NCI-H2107 treated with DMSO at 0.1 percent for 48 hours (cell line): ENCODE data around the gene DLX5.
A peak's percentile ranks its signal among the peaks of the same experiment; 100 is the strongest.

Experiments used
- DNase-seq: peaks from one replicate; lab custom pipeline; 2025; ENCODE audit not compliant: unreplicated experiment; lab: John Stamatoyannopoulos, UW

DLX5 gene

DNA sequence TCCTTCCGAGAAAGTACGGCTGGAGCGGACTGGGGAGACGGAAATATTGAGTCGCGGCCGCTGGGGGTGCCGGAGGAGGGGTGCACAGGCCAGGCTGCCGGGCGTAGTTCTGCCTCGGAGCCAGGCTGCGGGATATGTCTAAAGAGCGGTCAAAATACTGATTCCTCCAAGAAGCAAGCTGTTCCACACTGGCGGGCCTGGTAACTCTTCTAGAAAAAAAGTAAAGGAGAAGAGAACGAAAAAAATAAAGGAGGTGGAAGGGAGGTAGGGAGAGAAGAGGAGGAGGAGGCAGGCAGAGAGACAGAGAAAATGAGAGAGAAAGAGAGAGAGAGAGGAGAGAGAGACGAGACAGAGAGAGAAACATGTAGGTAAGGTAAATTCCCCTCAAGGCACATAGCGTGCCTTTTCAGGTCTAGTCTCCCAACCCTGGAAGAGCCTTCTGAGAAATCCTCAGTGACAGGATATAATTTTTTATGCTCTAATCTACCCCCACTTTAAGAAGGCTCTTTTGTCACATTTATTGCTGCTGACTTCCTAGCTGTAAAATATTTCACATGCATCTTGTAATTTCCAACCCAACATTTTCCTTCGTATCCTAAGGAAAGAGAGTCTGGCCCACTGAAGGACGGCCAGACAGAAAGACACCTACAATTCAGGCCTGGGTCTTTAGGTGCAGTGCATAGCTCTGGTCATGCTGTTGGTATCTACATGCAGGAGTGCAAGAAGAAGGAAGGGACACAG is 5.7 kb downstream of the DLX5 start:
- no peak for DNase-seq

GRCh38 chr7:97018126-97018601 is 6.5 kb downstream of the DLX5 start:
- no peak for DNase-seq

GRCh38 chr7:97017192-97018125 is 7.2 kb downstream of the DLX5 start:
- DNase-seq = no peak

GRCh38 chr7:97016381-97017191 is 8.0 kb downstream of the DLX5 start:
- DNase-seq = peak; percentile 62

GRCh38 chr7:97015756-97016380 is 8.8 kb downstream of the DLX5 start:
- DNase-seq = peak; percentile 30

DNA sequence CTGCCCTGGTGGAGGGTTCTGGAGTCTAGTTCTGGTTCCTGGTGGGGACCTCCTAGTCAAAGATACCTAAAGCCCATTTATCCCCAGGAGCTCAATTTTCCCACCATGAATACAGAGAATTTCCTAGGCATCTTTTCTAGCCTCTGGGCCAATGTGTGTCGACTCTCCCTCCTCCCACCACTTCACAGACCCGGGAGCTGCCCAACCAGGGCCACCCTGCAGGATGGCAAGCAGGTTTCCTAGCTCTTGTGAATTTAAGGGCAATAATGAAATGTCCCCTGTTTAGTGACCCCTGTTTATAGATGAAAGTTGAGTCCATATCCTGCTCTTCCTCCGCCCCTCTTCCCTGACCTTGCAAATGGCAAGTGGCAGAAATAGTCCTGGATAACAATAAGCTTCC is 9.4 kb downstream of the DLX5 start:
- DNase-seq = no peak

GRCh38 chr7:97014145-97014750 is 10.4 kb downstream of the DLX5 start:
- DNase-seq = no peak

DNA sequence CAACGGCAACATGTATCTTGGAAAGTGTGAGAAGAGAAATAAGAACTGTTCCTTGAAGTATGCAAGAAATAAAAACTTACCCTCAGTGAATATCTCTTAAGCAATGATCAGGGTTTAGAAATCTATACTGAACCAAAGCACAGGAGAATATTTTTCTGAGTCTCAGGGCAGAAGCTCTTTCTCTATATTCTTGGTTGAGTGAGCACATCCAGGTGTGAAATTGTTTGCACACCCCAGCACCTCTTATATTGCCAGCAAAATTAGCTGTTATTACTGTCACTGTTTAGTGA is 10.8 kb downstream of the DLX5 start:
- no peak for DNase-seq

GRCh38 chr7:97013134-97013844 is 11.3 kb downstream of the DLX5 start:
- no peak for DNase-seq

- no peak for DNase-seq
Measured at GRCh38 chr7:97012365-97013133, 12.1 kb downstream of the DLX5 start.

GRCh38 chr7:97011536-97012364 is 12.9 kb downstream of the DLX5 start:
- no peak for DNase-seq

DNA sequence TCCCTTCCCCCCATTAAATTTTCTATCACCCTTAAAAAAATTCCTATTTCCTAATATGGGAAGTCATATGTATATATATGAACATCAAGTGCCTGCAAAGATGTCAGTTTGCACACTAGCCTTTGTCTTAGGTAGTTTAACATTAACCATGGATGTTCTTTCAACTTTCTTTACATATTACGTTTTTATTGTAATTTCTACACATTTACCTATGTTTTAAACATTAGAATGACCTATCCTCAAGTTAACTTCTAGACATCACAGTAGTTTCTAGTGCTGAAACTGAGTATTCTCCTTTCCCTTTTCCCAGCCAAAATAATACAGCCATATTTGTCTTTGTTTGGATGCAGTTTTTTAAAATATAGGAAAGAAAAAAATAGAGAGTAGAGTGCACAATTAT is 13.5 kb downstream of the DLX5 start:
- DNase-seq = no peak

DNA sequence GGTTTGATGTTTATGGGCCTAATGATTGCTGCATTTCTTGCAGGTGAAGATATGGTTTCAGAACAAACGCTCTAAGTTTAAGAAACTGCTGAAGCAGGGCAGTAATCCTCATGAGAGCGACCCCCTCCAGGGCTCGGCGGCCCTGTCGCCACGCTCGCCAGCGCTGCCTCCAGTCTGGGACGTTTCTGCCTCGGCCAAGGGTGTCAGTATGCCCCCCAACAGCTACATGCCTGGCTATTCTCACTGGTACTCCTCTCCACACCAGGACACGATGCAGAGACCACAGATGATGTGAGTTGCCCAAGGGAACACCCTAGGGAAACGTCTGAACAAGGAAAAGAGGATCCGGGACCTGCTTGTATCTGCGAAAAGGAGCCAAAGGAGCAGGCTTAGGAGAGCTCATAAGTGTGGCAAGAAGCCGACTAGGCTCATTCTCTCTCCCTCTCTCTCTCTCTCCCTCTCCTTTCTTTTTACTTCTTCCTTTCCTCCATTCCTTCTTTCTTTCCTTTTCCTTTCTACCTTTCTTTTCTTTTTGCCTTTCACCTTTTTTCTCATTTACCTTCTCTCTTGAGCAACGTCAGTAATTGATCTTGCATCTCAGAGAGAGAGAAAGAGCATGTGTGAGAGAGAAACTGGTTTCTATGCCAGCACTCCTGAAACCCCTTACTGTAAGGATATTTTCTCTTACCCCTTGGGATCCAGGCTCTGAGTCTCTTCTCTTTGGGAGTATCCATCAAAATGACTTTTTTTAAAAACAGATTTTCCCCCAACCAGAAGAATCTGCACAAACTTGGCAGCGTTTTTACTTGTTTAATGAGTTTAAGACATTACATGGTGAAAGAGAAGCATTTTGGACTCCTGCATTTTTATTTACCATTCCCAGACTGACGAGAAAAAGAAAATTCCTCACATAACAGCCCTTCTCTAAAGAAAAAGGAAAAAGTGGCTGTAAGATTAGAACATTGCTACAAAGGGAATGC is 14.6 kb downstream of the DLX5 start:
- no peak for DNase-seq

DNA sequence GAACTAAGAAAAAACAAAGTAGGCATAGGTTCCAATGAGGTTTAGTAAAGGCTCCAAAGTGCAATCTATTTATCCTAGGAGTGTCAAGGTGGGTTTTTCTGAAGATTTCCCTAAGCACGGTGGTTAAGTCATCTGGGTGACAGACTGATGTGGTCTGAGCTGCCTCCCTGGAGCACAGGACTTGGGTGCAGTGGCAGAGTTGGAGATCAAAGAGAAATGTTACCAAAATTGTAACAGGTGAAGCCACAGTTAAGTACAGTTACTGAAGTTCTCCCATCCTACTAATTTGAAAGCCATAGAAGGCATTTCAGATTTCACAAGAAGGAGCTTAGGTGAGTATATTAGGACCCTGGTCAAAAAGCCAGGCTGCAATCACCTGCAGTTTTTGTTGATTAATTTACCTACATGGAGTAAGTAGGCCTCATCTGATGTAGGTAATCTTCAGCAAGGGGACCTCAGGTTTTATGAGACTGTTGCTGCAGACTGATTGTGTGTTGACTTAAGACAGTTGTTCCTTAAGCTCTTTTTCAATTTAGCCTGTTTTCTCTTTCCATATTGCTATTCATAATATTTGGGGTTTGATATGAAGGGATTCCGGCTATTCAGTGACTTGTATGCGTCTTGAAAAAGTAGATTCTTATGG is 16.2 kb downstream of the DLX5 start:
- DNase-seq = no peak

GRCh38 chr7:97007583-97007861 is 17.1 kb downstream of the DLX5 start:
- no peak for DNase-seq

DNA sequence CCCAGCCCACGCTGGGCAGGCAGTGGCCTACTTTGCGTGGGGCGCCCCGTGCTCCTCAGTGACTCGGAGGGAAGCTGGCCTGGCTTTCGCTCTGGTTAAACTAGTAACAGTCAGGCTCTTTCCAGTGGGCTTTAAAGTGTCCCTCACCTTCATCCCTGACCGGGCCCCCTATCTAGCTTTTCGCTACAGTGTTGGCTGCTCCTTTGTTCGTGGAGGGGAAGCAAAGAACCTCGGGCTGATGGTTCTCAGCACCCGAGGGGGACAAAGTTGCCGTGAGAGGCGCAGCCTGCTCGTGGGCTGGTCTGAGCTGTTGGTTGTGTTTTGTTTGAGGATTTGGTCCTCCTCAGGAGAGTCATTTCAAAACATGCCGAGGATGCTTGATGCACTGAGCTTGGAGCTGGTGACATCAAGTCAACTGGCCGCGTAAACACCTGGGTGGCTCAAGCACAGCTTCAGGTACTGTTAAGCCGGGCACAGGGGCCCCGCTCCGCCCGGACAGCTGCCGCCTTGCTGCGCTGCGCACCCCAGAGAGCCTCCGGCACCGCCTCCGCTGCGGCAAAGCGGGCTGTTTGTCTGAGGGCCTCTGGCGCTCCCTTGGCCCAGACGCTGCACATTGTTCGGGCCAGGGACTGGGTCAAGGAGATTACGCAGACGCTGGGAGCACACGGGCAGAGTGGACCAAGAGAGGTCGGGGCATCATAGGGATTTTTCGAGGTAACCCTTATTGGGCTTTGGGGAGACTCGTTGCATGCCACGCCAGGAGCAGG is 17.6 kb downstream of the DLX5 start:
- no peak for DNase-seq
